HepG2 (cell line): ENCODE results near the gene FAM219B. TPM values are rescaled to one million over a fixed set of nuclear protein-coding genes. Genes with fewer than 3 reads are reported as not detected.
A peak's percentile ranks its signal among the peaks of the same experiment; 100 is the strongest.

ENCODE experiments used
- CAMTA2 ChIP-seq: sonication (generic); formaldehyde crosslinking; IDR thresholded peaks from 2 replicates; pipeline ENCODE4 v1.4.0; 2020; ENCODE audit warnings: mild to moderate bottlenecking, missing genetic modification reagents, borderline replicate concordance
- GATAD1 ChIP-seq: IDR thresholded peaks from 2 replicates; pipeline ENCODE4 v1.6.1; 2016; ENCODE audit warnings: missing genetic modification reagents, missing compliant biosample characterization
- GLI4 ChIP-seq: sonication (generic); formaldehyde crosslinking; IDR thresholded peaks from 2 replicates; pipeline ENCODE4 v1.5.1; 2020; ENCODE audit warnings: missing genetic modification reagents, mild to moderate bottlenecking, moderate library complexity, borderline replicate concordance
- GMEB2 ChIP-seq: IDR thresholded peaks from 2 replicates; pipeline ENCODE4 v1.6.1; 2016; ENCODE audit warnings: missing biosample characterization, missing genetic modification reagents, low read depth
- KAT7 ChIP-seq: IDR thresholded peaks from 2 replicates; pipeline ENCODE4 v1.6.1; 2018; ENCODE audit warnings: borderline replicate concordance, missing compliant biosample characterization
- NFE2L2 ChIP-seq: fragments of 150-350 bp; IDR thresholded peaks from 2 replicates; pipeline ENCODE4 v1.6.1; 2014; ENCODE audit warnings: low read length
- ZBTB42 ChIP-seq: sonication (generic); formaldehyde crosslinking; IDR thresholded peaks from 2 replicates; pipeline ENCODE4 v1.5.0; 2020; ENCODE audit warnings: mild to moderate bottlenecking, missing genetic modification reagents
- ZNF441 ChIP-seq: sonication (generic); formaldehyde crosslinking; IDR thresholded peaks from 2 replicates; pipeline ENCODE4 v1.7.0; 2021; ENCODE audit warnings: missing genetic modification reagents, borderline replicate concordance
- ZNF451 ChIP-seq: sonication (generic); formaldehyde crosslinking; IDR thresholded peaks from 2 replicates; pipeline ENCODE4 v1.5.0; 2020; ENCODE audit warnings: mild to moderate bottlenecking, missing genetic modification reagents
- ZNF460 ChIP-seq: sonication (generic); formaldehyde crosslinking; IDR thresholded peaks from 2 replicates; pipeline ENCODE4 v1.5.1; 2020; ENCODE audit warnings: missing genetic modification reagents, mild to moderate bottlenecking, borderline replicate concordance
- ZNF564 ChIP-seq: sonication (generic); formaldehyde crosslinking; IDR thresholded peaks from 2 replicates; pipeline ENCODE4 v1.8.1; 2023; ENCODE audit warnings: mild to moderate bottlenecking, missing genetic modification reagents
- ZNF704 ChIP-seq: sonication (generic); formaldehyde crosslinking; IDR thresholded peaks from 2 replicates; pipeline ENCODE4 v1.8.1; 2023; ENCODE audit warnings: mild to moderate bottlenecking, inconsistent platforms, moderate library complexity, missing genetic modification reagents, borderline replicate concordance
- ZNF780A ChIP-seq: sonication (generic); formaldehyde crosslinking; IDR thresholded peaks from 2 replicates; pipeline ENCODE4 v1.8.0; 2022; ENCODE audit warnings: mild to moderate bottlenecking, missing genetic modification reagents, moderate library complexity
- ZNF792 ChIP-seq: IDR thresholded peaks from 2 replicates; pipeline ENCODE4 v1.6.1; 2016
- polyA plus RNA-seq, 8 experiments: library from polyadenylated mRNA; depleted of rRNA in 3 of 8; stranded (reverse) in 7 of 8; unstranded in 1 of 8; fragments of >200 nt; fragmentation: Illumina TruSeq in 4 of 8; extraction: Trizol in 4 of 8; gene quantifications; 2 replicates each; pipeline versions ENCODE4 v1.2.1 to v1.2.3, GENCODE V29; 2011 to 2016; ENCODE audit warnings: low read depth in 4 of 8, missing spikeins in 1 of 8, mixed read lengths in 1 of 8; ENCODE audit not compliant: insufficient read depth in 1 of 8
- total RNA-seq, 5 experiments: library from RNA; depleted of rRNA; stranded (reverse); fragments of >200 nt; fragmentation: Illumina TruSeq; extraction: Trizol; gene quantifications; 2 replicates each; pipeline ENCODE4 v1.2.3, GENCODE V29; 2016; ENCODE audit warnings: low read depth in 1 of 5
- TF ChIP-seq, protein P1 (sequence below): sonication (generic); formaldehyde crosslinking; IDR thresholded peaks from 2 replicates; pipeline ENCODE4 v1.4.0; 2020; ENCODE audit warnings: mild to moderate bottlenecking, missing genetic modification reagents, borderline replicate concordance
- TF ChIP-seq, protein P2 (sequence below): sonication (generic); formaldehyde crosslinking; IDR thresholded peaks from 2 replicates; pipeline ENCODE4 v1.5.0; 2020; ENCODE audit warnings: mild to moderate bottlenecking, missing genetic modification reagents
- TF ChIP-seq, protein P3 (sequence below), 2 experiments: IDR thresholded peaks; 2 replicates each; pipeline ENCODE4 v1.6.1; 2011 to 2012; ENCODE audit warnings: low read length in 2 of 2, borderline replicate concordance in 1 of 2, low read depth in 1 of 2, mild to moderate bottlenecking in 1 of 2, moderate library complexity in 1 of 2

The FAM219B gene
- total and polyA plus RNA-seq, 2 of the 13 experiments (the other 11 are each of a cell fraction or from before 2014, with no cell fraction given) = 36.6 to 50.2 TPM

DNA sequence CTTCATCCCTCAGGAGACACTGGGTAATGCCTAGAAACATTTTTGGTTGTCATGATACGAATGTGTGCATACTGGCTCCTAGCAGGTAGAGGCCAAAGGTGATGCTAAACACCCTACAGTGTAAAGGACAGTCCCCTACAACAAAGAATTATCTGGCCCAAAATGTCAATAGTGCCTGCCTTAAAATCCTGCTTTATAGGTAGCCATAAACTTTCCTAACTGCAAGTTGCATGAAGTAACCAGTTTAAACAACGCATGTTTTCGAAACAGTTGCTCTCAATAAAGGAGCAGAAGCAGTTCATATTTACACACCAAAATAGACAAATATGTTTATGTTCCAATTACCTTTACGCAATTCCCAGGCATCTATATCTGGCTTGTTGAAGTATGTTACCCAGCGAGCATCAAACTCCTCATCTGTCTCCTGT, 22.1 kb upstream of the FAM219B start (continued):
- TF ChIP-seq, protein P1, sequence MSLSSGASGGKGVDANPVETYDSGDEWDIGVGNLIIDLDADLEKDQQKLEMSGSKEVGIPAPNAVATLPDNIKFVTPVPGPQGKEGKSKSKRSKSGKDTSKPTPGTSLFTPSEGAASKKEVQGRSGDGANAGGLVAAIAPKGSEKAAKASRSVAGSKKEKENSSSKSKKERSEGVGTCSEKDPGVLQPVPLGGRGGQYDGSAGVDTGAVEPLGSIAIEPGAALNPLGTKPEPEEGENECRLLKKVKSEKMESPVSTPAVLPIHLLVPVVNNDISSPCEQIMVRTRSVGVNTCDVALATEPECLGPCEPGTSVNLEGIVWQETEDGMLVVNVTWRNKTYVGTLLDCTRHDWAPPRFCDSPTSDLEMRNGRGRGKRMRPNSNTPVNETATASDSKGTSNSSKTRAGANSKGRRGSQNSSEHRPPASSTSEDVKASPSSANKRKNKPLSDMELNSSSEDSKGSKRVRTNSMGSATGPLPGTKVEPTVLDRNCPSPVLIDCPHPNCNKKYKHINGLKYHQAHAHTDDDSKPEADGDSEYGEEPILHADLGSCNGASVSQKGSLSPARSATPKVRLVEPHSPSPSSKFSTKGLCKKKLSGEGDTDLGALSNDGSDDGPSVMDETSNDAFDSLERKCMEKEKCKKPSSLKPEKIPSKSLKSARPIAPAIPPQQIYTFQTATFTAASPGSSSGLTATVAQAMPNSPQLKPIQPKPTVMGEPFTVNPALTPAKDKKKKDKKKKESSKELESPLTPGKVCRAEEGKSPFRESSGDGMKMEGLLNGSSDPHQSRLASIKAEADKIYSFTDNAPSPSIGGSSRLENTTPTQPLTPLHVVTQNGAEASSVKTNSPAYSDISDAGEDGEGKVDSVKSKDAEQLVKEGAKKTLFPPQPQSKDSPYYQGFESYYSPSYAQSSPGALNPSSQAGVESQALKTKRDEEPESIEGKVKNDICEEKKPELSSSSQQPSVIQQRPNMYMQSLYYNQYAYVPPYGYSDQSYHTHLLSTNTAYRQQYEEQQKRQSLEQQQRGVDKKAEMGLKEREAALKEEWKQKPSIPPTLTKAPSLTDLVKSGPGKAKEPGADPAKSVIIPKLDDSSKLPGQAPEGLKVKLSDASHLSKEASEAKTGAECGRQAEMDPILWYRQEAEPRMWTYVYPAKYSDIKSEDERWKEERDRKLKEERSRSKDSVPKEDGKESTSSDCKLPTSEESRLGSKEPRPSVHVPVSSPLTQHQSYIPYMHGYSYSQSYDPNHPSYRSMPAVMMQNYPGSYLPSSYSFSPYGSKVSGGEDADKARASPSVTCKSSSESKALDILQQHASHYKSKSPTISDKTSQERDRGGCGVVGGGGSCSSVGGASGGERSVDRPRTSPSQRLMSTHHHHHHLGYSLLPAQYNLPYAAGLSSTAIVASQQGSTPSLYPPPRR (CRISPR knock-in tag) = peak; percentile 48; the same call in 1 of the 2 replicates
- TF ChIP-seq GLI4 (CRISPR knock-in tag) = no peak
- no peak for TF ChIP-seq ZNF460 (CRISPR knock-in tag)
- no peak for TF ChIP-seq ZNF451 (CRISPR knock-in tag)
- TF ChIP-seq ZNF564 = no peak
- TF ChIP-seq KAT7 = no peak
- TF ChIP-seq NFE2L2 = no peak
- no peak for TF ChIP-seq ZNF780A (CRISPR knock-in tag)
- TF ChIP-seq CAMTA2 = no peak
- TF ChIP-seq GMEB2 (CRISPR knock-in tag) = no peak
- TF ChIP-seq GATAD1 (CRISPR knock-in tag) = no peak
- TF ChIP-seq, protein P2, sequence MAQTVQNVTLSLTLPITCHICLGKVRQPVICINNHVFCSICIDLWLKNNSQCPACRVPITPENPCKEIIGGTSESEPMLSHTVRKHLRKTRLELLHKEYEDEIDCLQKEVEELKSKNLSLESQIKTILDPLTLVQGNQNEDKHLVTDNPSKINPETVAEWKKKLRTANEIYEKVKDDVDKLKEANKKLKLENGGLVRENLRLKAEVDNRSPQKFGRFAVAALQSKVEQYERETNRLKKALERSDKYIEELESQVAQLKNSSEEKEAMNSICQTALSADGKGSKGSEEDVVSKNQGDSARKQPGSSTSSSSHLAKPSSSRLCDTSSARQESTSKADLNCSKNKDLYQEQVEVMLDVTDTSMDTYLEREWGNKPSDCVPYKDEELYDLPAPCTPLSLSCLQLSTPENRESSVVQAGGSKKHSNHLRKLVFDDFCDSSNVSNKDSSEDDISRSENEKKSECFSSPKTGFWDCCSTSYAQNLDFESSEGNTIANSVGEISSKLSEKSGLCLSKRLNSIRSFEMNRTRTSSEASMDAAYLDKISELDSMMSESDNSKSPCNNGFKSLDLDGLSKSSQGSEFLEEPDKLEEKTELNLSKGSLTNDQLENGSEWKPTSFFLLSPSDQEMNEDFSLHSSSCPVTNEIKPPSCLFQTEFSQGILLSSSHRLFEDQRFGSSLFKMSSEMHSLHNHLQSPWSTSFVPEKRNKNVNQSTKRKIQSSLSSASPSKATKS (CRISPR knock-in tag) = no peak
- TF ChIP-seq ZNF704 (CRISPR knock-in tag) = no peak
- TF ChIP-seq, protein P3, sequence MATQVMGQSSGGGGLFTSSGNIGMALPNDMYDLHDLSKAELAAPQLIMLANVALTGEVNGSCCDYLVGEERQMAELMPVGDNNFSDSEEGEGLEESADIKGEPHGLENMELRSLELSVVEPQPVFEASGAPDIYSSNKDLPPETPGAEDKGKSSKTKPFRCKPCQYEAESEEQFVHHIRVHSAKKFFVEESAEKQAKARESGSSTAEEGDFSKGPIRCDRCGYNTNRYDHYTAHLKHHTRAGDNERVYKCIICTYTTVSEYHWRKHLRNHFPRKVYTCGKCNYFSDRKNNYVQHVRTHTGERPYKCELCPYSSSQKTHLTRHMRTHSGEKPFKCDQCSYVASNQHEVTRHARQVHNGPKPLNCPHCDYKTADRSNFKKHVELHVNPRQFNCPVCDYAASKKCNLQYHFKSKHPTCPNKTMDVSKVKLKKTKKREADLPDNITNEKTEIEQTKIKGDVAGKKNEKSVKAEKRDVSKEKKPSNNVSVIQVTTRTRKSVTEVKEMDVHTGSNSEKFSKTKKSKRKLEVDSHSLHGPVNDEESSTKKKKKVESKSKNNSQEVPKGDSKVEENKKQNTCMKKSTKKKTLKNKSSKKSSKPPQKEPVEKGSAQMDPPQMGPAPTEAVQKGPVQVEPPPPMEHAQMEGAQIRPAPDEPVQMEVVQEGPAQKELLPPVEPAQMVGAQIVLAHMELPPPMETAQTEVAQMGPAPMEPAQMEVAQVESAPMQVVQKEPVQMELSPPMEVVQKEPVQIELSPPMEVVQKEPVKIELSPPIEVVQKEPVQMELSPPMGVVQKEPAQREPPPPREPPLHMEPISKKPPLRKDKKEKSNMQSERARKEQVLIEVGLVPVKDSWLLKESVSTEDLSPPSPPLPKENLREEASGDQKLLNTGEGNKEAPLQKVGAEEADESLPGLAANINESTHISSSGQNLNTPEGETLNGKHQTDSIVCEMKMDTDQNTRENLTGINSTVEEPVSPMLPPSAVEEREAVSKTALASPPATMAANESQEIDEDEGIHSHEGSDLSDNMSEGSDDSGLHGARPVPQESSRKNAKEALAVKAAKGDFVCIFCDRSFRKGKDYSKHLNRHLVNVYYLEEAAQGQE (IDR thresholded peaks at IDR 0.05; ENCODE audit: borderline replicate concordance in 1 of 2, low read depth in 1 of 2, low read length in 2 of 2) = no peak
- no peak for TF ChIP-seq ZBTB42 (CRISPR knock-in tag)
- TF ChIP-seq ZNF792 (CRISPR knock-in tag) = no peak
- TF ChIP-seq ZNF441 = no peak
